Activated CD4-positive, CD25-positive, alpha-beta regulatory T cell (primary cell): ENCODE results near the gene UBE2N.

Experiments used
- DNase-seq, 4 experiments: peaks; one replicate each; lab custom pipeline; 2025; lab: John Stamatoyannopoulos, UW

Gene UBE2N

DNA sequence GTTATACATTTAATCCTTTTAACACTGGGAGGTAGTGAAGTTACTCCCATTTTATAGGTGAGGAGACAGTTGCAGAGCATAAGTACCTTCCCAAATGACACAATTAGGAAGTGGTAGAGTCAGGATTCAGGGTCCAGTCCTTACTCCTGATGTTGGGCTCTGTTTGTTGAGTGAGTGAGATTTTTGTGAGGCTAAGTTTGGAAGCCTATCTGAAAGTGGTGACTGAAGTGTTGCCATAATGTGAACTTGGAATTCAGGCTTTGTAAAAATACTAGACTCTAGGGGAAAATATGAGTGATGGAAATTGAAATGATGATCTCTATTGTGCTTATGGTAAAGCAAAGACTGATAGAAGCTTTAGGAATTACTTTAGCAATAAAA is 61.8 kb downstream of the UBE2N start:
- DNase-seq = no peak

DNA sequence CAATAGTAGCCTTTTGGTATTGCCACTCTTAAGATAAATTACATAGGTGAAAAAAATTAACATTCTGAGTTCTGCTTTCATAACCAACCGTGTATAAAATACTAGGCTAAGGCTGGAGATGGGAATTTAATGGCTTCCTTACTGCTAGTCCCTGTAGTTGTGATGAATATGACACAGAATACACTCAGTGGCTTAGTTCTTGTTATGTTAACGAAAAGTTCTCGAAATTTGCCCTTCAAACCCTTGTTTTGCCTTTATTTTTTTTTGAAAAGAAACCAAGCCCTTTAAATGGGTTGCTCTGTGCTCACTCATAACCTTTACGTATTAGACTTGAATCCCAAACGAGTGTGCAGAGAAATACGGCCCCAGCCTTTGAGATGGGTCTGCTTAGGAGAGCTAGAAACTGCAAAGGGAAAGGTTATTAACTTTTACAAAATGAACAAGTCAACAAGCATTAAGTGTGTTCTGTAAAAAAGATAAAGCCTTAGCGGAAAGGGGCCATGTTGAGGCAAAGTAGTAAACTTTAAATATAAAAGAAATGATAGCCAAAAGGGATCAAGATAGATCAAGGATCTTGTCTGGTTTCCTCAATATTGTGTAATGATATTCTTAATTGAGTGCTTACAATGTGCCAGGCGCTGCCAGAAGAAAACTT is 62.3 kb downstream of the UBE2N start:
- no peak for DNase-seq

DNA sequence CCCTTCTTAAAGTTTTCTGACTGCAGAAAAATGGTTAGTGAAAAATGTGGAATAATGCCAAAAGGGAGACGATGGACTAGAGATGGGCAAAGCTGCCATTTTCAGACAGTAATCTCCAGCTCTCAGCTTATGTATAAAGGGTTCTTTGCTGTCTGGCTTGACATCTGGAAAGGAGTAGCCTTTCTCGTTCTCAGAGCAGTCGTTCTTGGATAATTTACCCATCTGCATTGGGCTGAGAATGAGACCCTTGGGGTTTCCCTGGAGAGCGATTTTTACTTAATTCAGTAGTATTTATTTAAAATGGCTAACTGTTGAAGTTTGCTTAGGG is 62.8 kb downstream of the UBE2N start:
- DNase-seq = no peak

DNA sequence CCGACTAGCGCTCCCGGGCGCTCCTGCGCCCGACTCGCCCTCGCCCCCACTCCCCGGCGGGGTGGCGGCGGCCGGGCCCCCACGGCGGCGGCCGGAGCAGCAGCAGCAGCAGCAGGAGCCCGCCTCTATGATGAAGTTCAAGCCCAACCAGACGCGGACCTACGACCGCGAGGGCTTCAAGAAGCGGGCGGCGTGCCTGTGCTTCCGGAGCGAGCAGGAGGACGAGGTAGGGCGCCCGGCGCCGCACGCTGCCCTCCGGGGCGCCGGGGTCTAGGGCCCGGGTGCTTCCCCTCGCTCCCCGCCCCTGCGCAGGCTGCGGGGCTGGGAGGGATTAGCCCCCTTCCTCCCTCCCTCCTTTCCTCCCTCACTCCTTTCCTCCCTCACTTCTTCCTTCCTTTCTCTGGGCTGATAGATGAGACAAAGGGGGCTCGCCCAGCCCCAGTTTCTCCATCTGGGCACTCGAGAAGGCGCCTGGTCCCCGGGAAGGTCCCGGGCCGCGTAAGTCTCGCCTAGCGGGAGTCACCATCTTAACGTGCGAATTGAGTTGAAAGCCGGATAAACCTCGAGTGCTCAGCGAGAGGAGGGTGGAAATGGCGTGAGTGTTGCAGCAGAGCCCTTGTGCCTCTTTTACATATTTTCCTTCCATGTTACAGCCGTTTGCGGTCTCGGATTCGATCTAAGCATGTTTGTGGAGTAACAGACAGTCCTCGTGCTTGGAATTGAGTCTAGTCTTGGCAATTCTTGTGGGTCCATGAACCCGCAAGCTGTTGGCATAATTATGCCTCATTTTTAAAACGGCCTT is 63.4 kb downstream of the UBE2N start:
- peak; percentile 25 to 35 (median 29) for DNase-seq

DNA sequence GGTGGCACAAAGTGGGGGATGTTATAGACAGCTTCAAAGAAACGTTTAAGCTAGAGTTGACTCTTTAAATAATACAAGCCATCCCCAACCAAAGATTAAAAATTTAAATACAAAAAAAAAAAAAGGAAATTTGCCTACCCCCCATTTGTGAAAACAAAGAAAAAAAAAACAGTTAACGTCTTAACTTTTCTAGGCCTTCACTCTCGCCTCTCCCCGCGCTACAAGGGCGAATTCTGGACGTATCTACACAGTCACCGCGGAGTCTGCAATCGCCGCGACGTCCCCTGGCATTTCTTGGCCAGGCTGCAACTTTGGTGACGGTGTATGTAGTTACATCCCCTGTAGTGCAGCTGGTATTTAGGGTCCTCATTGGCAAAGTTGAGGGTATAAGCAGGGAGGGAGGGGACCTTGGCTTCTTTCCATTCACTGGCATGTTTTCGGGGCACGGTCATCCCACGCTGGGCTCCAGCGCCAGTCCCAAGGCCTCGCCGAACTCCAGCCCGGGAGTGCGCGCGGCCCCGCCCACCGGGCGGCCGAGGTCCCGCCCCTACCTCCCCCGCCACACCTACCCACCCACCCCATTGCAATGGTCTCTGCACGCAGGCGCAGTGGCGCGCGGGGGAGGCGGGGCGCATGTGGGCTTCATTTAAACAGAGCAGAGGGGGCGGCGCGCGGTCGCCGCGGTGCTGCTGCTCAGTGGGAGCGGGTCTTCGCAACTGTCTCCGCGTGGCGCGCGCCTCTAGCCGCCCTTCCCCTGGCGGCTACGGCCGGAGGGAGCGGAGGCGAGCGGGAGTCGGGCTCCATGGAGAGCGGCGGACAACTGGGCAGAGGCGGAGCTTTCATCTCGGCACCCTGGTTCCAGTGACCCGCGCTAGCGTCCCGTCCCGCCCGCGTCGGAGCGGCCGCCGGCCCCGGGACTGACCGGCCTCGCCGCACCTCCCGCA is 64.2 kb downstream of the UBE2N start, which contains the start of gene NUDT4:
Gene NUDT4 (plus strand): TSS at position 674 of the 944 bp plus-strand sequence. CDS start 398 bp downstream, outside the sequence.
- peak; percentile 96 to 98 (median 97) for DNase-seq

DNA sequence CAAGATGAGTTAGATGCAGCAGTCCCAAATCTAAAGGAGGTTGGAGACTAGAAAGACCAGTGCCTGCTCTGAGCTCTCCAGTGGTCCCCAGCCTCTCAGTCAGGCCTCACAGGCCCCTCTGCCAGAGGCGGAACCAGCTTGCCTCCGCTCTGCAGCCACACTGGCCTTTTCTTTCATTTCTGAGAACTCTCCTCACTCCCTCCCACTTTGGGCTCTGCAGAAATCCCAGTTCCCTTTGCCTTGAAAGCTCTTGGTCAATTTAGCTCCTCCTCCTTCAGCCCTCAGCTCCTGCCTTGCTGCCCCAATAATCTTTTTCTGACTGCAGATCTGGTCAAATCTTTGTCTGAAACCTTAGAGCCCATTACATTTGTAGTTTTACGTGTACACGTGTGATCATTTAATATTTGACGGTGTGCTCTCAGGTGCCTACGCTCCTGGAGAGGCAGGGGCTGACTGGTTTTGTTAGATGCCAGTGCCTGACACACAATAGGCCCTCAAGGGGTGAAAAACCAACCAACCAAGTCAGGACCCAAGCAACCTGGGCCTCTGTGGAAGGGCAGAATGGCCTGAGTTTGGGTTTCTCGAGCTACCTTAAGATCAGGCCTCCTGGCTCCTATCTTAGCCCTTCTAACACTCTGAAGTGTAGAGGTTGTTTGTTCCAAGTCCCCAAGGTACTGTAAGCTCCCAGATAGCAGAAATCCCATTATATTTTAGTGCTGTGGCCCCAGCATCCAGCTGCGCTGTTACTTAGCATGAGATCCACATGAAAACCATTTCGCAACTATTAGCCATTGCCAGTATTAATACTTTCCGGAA is 65.1 kb downstream of the UBE2N start:
- no peak for DNase-seq

DNA sequence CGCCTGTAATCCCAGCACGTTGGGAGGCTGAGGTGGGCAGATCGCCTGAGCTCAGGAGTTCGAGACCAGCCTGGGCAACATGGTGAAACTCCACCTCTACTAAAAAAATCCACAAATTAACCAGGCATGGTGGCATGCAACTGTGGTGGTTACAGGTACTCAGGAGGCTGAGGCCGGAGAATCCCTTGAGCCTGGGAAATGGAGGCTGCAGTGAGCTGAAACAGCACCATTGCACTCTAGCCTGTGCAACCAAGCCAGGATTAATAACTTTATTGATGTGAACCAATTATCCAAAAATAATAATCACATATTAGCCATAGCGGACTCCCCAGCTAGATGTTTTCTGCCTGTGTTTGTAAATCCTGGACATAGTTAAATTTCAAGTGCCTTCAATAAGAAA is 65.8 kb downstream of the UBE2N start:
- DNase-seq = no peak

DNA sequence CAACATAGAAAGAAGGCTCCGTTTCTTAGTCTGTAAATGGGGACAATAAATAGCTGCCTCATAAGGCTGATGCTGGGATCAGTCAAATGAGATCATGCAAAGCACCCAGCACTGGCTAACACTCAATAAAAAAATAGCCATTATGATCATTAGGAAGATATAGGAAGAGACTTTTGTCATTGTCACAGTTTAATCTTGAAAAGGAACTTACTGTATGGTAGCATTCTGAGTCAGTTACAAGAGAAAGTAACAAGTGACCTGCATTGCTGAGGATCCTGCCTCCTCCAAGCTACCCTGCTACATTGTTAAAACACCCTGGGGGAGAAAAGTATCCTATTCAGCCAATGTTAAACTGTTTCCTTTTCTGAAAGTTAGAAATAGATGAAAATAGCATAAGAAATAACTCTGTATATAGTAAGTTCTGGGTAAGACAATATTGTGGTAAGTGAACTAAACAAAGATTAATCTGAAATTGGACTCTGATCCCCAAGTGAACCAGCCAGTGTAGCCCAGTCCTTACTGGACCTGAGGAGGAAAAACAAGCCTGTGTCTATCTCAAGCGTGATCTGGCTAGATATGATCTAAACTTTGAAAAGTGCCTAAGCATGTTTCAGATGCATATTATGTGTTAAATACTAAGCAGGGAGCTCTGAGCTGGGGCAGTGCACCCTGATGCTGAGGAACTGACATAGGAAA is 67.6 kb downstream of the UBE2N start:
- no peak for DNase-seq

DNA sequence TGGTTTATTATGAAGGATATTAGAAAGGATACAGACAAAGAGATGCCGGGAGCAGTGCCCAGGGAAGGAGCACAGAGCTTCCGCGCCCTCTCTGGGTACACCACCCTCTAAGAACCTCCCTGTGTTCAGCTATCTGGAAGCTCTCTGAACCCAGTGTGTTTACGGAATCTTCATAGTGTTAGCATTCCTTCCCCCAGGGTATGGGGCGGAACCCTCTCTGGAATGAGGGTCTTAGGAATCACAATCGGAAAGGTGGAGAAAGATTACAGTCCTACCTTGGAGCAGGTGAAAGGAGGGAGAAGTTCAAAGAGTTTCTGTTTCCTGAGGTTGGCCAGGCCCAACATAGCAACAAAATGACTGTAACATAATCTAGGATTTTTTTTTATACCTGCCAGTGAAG is 70.8 kb downstream of the UBE2N start:
- DNase-seq = no peak

DNA sequence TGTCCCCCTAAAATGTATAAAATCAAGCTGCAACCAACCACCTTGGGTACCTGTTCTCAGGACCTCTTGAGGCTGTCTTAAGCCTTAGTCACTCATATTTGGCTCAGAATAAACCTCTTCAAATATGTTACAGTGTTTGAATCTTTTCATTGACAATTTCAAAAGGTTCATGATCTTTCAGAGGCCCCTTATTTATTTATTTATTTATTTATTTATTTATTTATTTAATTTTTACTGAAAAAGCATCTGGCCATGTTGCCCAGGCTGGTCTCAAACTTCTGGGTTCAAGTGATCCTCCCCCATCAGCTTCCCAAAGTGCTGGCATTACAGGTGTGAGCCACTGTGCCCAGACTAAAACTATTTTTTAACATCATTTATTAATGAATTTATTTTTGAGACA is 72.2 kb downstream of the UBE2N start:
- no peak for DNase-seq

DNA sequence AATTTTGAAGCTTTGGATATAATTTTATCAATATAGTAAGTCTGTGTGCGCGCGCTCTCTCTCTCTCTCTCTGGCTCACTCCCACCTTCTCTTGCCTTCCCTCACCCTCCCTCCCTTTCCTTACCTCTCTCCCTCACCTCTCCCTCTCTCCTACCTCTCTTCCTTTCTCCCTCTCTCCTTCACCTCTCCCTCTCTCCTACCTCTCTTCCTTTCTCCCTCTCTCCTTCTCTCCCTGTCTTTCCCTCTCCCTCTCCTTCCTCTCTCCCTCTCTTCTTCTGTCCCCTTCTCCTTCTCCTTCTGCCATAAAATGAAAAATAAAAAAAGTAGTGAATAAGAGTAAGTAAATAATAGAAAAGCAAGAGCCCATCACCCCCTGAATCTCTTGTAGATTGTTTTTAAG is 73.0 kb downstream of the UBE2N start:
- no peak for DNase-seq

DNA sequence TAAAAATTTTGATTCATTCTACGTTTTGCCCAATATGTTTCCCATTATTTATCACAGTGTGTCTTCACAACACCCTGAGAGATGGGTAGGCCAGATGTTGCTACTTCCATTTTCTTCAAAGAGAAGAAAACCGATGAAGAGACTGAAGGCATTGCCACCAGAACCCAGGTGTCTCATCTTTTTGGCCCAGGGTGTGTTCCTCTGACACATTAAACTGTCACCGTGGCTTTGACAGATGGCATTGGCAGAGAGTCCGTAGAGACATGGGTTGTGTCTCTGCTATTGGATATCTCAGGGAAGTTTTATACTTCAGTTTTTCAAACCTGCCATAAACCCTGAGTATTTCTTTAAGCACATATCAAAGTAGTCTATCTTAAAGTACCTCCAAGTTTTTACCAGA is 75.3 kb downstream of the UBE2N start:
- DNase-seq = no peak

DNA sequence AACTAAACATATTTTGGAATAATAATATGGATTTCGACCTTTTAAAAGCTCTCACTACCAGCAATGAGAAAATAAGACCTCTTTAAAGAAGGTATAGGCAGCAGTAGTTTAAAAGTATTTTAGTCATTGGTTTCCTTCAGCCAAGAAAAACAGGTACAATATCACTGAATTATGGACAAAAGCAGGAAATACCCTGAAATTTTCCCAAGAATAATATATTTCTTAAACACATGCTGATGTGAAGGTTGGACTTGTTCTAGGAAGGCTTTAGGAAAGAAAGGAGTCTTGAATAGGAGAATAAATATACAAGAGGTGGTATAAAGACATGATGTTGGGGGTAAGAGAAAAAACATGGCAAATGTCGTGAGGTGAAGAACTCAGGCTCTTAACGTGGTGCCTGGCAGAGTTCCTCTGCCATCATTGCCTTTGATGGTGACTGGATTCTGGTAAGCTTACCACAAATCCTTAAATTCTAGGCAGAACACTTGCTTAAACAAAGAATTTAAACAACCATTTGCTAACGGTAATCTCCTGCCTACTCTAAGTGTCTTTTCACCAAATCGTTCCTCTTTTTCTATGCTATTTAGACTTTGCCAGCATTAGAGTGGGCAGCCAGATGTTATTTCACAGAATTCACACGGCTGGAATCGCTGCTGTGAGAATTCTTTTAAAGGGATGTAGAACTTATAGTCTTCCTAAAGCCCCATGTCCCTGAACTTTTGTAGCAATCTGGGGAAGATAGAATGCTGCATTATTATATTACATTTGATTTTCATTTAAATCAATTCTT is 75.9 kb downstream of the UBE2N start:
- no peak for DNase-seq

DNA sequence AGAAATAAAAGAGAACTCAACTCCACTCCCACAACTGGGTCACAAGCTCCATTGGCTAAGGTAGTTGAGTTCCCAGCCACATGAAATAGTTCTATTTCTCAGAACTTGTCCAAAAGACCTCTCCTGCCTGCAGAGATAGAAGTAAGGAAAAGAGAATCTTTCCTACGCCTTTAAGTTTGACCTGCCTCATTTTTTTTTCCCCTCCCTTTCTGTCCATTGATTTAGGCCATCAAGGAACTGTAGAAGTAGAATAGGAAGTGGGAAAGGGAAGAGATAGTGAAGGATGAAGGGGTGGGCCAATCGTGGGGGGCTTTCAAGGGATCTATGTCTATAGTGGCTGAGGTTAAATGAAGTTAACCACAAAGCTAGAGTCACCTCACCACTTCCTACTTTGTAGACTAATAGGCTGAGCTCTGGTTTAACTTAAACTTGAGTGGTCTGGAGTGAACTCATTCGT is 77.9 kb downstream of the UBE2N start:
- DNase-seq = no peak

DNA sequence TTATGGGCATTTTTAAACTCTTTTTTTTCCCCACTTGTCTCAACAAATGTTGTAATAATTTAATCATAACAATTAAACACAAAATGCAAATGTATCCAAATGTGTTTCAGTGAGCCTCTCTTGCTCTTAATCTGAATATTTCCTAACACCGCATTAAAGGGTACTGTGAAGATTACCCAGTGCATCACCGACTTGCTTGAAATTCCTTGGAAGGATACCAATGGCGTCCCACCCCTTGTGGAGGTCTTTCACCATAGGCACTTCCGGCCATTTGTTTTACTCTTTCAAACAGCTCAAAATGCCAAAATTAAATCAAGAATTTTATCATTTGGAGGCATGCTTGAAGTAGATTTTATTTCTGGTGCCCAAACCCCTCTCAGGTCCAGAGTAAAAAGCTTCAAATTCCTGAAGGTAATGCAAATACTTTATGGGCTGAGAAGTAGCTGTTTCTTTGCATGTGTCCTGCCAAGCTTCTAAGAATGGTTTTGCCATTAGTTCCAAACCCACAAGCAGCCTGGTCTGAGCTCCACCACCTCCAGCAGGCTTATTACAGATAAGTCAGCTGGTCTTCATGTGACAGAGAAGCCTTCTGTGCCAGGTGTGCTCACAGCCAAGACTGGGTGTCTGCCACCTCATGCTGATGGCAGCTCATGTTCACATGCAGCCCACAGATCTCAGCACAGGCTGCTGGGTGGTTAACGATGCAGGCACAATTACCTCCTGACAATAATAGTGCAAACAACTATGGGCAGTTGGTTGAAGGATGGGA is 80.4 kb downstream of the UBE2N start:
- no peak for DNase-seq

DNA sequence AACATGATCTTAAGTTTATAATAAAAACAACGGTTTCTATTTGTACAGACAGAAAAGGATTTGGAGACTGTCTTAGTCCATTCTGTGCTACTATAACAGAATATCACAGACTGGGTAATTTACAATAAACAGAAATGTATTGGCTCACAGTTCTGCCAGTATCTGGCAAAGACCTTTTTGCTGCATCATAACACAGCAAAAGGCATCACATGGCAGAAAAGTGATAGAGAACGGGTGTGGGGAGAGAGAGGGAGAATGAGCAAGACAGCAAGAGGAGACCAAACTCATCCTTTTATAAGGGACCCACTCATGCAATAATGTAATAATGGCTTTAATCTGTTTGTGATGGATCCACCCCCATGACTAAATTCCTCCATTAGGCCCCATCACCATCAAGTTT is 81.1 kb downstream of the UBE2N start:
- DNase-seq = no peak

DNA sequence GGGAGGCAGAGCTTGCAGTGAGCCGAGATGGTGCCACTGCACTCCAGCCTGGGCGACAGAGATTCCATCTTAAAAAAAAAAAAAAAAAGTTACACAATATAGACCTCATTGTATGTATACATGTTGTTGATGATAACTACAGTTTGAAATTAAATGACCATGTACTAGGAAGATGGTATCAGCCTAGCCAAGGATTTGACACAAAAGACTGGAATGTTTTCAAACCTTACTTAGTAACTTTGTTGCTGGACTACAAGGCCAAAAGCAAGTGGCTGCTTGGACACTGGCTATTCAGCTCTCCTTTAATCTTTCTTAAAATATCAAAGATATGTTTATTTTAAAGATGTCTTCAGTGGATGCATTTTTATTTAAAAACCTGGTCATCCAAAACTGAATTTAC is 82.9 kb downstream of the UBE2N start:
- DNase-seq = no peak

DNA sequence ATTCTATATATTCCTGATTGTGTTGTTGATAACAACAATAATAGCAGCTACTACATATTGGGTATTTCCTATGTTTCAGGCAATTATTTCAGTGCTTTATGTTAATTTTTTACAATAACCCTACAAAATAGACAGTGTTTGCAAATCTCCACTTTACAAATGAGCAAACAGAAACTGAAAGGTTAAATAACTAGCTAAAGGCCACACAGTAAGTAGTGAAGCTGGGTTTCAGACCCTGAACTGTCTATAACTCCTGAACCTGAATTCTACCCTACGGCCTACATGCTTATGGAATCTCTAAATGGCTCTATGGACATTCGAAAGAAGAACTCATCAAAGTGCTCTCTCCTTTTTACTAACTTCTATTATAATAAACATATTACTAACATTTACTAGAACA is 83.7 kb downstream of the UBE2N start:
- DNase-seq = no peak

DNA sequence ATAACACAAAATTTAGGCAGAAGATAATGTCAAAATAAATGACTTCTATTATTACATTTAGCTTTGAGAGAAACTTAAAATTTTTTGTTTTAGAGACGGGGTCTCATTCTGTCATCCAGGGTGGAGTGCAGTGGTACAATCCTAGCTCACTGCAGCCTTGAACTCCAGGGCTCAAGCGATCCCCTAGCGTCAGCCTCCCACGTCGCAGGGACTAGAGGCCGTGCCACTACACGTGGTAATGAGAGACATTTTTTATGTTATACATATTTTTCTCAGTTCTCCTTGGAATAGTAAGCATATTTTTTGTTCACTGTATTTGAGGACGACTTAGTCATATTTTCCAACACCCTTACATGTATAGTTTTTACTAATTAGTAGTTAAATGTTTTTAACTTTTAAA is 85.5 kb downstream of the UBE2N start:
- DNase-seq = no peak
